Large intestine (tissue), 3 donors: ENCODE data around the gene LY86. TPM values are rescaled to one million over a fixed set of nuclear protein-coding genes. Genes with fewer than 3 reads are reported as not detected.

Experiments
- DNase-seq, 2 donors: peaks; one replicate each; pipeline versions ENCODE4 v3.0.0 to v3.0.0-alpha.2; 2013
- H3K27ac ChIP-seq: one replicate; pipeline ENCODE4 v1.5.1; 2013; ENCODE audit warnings: low read length
- H3K27me3 ChIP-seq: 2 replicates; pipeline ENCODE4 v1.6.1; 2013; ENCODE audit warnings: low read length; ENCODE audit not compliant: control insufficient read depth, insufficient read depth
- H3K36me3 ChIP-seq: 2 replicates; pipeline ENCODE4 v1.6.1; 2013; ENCODE audit warnings: low read length; ENCODE audit not compliant: control insufficient read depth, insufficient read depth
- H3K4me1 ChIP-seq: one replicate; pipeline ENCODE4 v1.6.1; 2013; ENCODE audit warnings: low read length; ENCODE audit not compliant: control insufficient read depth, insufficient read depth
- H3K4me3 ChIP-seq: one replicate; pipeline ENCODE4 v1.5.1; 2013; ENCODE audit warnings: low read length
- H3K9me3 ChIP-seq: one replicate; pipeline ENCODE4 v1.6.1; 2013; ENCODE audit warnings: mild to moderate bottlenecking, low read depth, low read length, moderate library complexity; ENCODE audit not compliant: control insufficient read depth
- WGBS: methylation state at CpG from one replicate; pipeline ENCODE4 v1.1.5; 2013; ENCODE audit warnings: low lambda C conversion rate; ENCODE audit not compliant: insufficient coverage; 5-methylcytosine and 5-hydroxymethylcytosine counted together
- polyA plus RNA-seq: library from polyadenylated mRNA; unstranded; fragments of 120-200 nt; gene quantifications from one replicate; pipeline ENCODE4 v1.2.1, GENCODE V29; 2013

The LY86 gene
- polyA plus RNA-seq, 1 donor: 3.5 TPM

DNA sequence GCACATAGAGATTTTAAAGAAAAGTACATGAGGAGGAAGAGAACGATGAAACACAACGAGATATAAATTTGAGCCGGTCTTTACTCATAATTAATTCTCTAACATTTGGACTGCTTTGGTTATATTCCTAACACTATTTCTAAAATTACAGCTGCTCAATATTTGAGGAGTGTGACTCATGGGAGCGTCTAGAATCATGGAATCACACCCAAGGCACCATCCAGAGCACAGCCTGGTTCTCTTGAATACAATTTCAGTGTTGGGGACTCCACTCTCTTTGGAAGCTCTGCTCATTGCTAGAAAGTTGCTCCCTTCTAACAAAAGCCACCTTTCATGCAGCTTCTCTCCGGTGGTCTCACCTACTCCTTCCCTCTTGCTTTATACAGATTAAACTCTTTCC is 64.4 kb downstream of the LY86 start:
- Histone ChIP-seq H3K4me1 (no peaks in the 10 kb centered on the region), H3K4me3 (no peak overlapping the region), H3K36me3 (no peaks in the 10 kb centered on the region), H3K9me3 (no peaks in the 10 kb centered on the region), H3K27ac (no peak overlapping the region), H3K27me3 (no peaks in the 10 kb centered on the region)
- 100% methylated on average over 3 of the region's 5 CpGs for WGBS
- no peak for DNase-seq

DNA sequence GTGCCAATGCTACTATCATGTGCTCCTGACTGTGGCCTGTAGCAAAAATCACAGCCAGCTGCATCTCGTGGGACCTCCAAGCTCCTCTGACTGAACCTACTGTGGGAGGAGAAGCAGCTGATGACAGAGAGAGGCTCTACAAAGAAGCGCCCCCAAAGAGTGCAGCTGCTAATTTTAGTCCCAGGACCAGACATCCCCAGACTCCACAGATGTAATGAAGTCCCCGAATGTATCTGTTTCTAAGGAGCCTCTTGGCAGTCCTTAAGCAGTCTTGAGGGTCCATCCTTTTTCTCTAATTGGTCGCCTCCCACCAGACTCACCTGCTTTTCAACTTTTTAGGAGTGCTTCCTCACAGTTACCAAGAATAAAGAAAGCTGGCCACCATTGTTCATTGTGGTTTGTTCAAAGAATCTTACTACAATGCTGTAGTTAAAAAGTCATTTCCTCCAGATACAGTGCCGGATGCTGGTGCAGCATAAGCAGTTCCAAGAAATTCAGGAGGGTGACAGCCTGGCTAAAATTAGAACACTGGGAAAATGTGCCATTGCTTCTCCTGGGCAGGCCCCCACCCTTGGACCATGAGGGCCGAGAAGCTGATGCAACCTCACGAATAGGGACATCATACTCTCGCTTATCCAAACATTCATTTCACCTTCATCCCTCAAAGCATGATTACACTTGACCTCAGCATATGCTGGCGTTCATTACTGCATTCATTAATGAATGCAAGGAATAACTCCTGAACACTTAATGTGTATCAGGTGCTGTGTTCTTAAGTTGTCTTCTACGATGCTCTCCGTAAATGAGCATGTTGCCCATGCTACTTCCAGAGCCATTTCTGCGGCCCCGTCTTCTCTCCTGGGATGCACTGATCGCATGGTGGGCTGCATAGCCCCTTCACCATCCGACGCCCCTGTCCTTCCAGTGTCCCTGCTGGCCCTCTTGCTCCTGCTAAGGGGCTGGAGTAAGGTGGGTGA is 66.4 kb downstream of the LY86 start:
- no peak overlapping the region for H3K27ac ChIP-seq
- WGBS: 88% methylated on average over 4 of the region's 16 CpGs

DNA sequence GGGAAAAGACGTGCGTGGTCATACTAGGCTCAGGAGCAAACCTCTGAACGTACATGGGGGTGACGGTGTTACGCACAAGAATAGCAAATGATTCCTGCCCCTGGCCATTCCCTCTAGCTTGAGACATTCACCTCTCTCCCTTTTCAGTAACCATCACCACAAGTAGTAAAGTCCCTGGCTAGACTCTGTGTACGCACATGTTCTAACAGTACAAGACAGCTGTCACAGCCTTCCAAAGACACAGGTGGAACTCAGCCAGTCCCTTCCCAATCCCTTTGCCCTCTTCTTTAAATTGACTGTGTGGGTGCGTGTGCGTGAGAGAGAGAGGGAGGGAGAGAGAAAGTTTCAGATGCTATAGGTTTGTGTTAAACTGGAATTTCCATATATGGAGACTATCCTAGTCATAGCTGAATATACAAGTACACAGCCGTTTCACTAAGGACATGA is 67.3 kb downstream of the LY86 start:
- Histone ChIP-seq H3K4me1 (no peaks in the 10 kb centered on the region), H3K27ac (no peak overlapping the region)
- DNase-seq: no peak

More for the DNA sequence above, 66.4 kb downstream of the LY86 start:
- Histone ChIP-seq H3K9me3 (no peaks in the 10 kb centered on the region), H3K36me3 (no peaks in the 10 kb centered on the region), H3K27me3 (no peaks in the 10 kb centered on the region), H3K4me3 (no peak overlapping the region), H3K4me1 (no peaks in the 10 kb centered on the region)
- DNase-seq: no peak

DNA sequence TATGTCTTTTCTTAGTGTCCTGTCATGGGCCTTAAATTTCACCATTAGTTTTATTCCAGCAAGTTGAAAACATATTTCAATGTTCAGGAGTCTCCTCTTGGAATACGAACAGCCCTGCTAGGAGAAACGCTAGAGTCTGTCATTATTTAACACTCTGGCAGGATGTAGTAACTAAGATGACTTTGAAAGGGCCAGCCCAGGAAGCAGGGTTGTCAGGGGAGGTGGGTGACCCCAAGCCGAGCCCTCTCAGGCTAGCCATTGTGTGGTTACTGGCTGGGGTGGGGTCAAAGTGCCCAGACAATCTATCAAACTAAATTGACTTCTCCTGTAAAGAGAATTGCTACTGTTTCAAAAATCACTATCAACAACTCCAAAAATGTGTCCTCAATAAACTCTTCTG is 67.8 kb downstream of the LY86 start:
- no peak overlapping the region for H3K4me3 ChIP-seq
- H3K27me3 ChIP-seq: no peaks in the 10 kb centered on the region
- no CpG with 5 or more reads among the region's 3 CpGs for WGBS
- H3K36me3 ChIP-seq: no peaks in the 10 kb centered on the region
- no peak overlapping the region for H3K27ac ChIP-seq
- DNase-seq: no peak
- no peaks in the 10 kb centered on the region for H3K9me3 ChIP-seq
- no peaks in the 10 kb centered on the region for H3K4me1 ChIP-seq

More for the DNA sequence above, 67.3 kb downstream of the LY86 start:
- Histone ChIP-seq H3K9me3 (no peaks in the 10 kb centered on the region), H3K27me3 (no peaks in the 10 kb centered on the region), H3K36me3 (no peaks in the 10 kb centered on the region), H3K4me3 (no peak overlapping the region)
- 80% methylated on average over 1 of the region's 9 CpGs for WGBS

DNA sequence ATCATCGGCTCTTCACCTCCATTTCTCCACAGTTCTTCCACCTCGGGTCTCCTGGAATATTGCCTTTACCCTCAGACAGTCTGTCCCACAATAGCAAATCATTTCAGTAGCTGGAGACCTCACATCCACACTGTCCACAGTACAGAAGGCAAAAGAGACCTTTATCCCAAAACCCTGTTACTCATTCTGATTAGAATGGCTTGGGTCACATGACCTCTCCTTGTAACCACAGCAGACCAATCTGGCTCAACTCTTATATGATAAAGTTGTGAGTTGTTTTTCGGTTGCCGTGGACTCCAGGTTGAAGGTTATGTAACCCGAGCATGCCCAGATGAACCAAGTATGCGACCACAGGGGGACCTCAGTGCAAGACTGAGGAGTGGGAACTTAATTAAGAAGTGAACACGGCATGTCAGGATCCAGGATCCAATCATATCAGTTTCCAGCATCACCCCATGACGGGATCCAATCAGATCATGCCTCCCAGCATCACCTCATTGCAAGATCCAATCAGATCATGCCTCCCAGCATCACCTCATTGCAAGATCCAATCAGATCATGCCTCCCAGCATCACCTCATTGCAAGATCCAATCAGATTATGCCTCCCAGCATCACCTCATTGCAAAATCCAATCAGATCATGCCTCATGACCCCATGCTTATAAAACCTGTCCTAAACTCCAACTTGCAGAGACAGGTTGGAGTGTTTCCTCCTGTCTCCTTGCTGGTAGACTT is 68.7 kb downstream of the LY86 start:
- whole genome bisulfite sequencing: no CpG with 5 or more reads among the region's 8 CpGs

DNA sequence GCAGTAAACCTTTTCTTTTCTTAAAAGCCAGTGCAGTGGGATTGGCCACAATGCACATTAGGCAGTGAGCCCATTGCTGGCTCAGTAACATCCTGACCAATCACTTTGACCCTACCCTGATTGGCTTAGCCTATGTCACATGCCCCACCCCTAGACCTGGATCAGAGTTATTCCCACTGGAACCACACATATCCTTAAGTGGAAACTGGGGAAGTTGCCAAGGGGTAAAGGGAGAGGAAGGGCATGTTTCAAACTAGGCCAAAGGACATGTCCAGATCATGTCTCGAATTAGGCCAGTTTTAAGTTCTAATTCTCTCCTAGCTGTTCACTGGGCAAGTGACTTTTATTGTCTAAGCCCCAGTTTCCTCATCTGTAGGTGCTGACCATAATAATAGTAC is 69.3 kb downstream of the LY86 start:
- H3K4me1 ChIP-seq: peaks cover 6% of the 10 kb centered on the region
- H3K27ac ChIP-seq: no peak overlapping the region
- no CpG with 5 or more reads among the region's 1 CpG for WGBS

More for the DNA sequence above, 68.7 kb downstream of the LY86 start:
- peak in 1 of 2 donors; percentile 44 for DNase-seq
- Histone ChIP-seq H3K27me3 (no peaks in the 10 kb centered on the region), H3K4me3 (no peak overlapping the region), H3K9me3 (no peaks in the 10 kb centered on the region), H3K36me3 (no peaks in the 10 kb centered on the region), H3K4me1 (peaks cover 6% of the 10 kb centered on the region), H3K27ac (no peak overlapping the region)

DNA sequence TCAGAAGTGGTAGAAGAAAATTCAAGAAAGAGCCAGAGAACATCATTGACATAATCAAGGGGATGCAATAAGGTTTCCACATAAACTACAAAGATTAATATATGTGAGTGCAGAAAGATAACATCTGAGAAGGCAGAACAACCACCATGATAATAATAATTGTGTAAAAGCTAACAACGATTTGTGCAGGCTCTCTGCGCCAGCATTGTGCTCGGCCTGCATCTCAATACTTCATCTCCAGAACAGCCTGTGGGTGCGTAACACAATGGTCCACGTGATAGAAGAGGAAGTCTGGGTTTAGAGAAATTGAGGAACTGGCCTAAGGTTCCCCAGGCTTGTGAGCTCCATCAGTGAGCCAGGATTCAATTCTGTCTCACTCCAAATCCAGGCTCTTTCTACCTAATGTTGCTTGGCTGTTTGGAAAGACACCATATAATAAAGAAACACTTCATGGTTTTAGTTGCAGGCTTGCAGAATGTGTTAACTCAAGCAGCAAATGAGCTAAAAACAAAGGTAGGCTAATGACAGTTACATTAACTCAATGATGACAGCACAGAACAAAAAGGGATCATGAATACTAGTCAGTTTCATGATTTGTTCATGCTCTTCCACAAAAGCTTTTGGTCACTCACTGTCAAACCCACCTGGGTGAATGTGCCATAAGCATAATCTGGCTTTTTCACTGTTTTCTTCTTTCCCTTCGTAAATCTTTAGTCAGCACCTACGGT is 71.2 kb downstream of the LY86 start:
- WGBS: 20% methylated on average over 1 of the region's 7 CpGs
- Histone ChIP-seq H3K4me3 (no peak overlapping the region), H3K36me3 (no peaks in the 10 kb centered on the region), H3K4me1 (peaks cover 9% of the 10 kb centered on the region), H3K9me3 (no peaks in the 10 kb centered on the region), H3K27me3 (no peaks in the 10 kb centered on the region), H3K27ac (no peak overlapping the region)
- DNase-seq: no peak

More for the DNA sequence above, 69.3 kb downstream of the LY86 start:
- H3K4me3 ChIP-seq: no peak overlapping the region
- DNase-seq: no peak
- H3K9me3 ChIP-seq: no peaks in the 10 kb centered on the region
- no peaks in the 10 kb centered on the region for H3K27me3 ChIP-seq
- no peaks in the 10 kb centered on the region for H3K36me3 ChIP-seq

DNA sequence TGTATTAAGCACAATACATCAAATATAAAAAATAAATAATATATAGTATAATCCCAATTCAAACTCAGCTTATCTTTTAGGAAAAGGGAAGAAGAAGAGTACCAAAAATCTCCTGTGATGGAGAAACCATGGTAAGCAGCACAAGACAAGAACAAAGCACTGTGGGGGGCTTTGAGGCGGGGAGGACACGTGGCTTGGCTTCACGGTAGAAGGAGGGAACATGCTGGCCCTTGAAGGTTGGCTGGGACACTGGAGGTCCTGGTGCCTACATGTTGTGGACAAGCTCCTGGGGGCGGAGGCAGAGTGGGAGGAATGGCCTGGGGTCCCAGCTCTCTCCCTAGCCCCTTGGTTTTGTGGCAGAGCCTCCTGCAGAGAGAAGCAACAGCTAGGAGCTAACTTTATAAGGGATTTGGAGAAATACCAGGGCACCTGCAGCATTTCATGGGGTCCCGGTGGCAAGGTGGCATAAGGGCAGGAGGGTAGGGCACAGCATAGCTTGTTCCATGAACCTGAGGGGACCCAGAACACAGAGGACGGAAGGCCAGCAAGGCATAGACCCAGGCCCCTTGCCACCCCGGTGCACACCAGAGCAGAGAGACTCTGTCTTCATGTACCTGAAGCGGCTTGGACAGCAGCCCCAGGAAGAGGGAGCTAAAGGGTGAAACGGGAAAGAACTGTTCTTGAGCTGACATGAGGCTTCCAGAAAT is 72.0 kb downstream of the LY86 start:
- no peaks in the 10 kb centered on the region for H3K27me3 ChIP-seq
- H3K4me3 ChIP-seq: no peak overlapping the region
- WGBS: 100% methylated on average over 1 of the region's 9 CpGs
- no peak overlapping the region for H3K27ac ChIP-seq
- peaks cover 9% of the 10 kb centered on the region for H3K4me1 ChIP-seq
- H3K36me3 ChIP-seq: no peaks in the 10 kb centered on the region
- no peak for DNase-seq
- no peaks in the 10 kb centered on the region for H3K9me3 ChIP-seq

DNA sequence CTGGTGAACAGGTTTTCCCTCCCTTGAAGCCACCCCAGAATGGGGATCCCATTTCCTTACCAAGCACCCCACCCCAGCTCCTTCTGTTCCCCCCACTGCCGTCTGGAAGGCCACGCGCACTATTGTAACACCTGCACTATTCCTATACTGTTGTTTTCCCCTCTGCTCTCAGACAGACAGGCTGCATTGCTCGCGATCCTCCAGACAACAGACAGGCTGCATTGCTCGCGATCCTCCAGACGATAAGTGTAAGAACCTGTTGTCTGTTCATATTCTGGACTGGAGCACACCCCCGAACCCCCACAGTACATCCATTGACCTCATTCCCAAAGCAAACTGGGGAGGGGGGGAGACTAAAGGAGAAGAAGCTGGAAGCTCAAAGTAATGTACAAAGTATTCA is 72.7 kb downstream of the LY86 start:
- no peak for DNase-seq
- WGBS: no CpG with 5 or more reads among the region's 9 CpGs
- Histone ChIP-seq H3K27ac (no peak overlapping the region), H3K4me1 (peaks cover 9% of the 10 kb centered on the region), H3K4me3 (no peak overlapping the region), H3K27me3 (no peaks in the 10 kb centered on the region), H3K36me3 (no peaks in the 10 kb centered on the region), H3K9me3 (no peaks in the 10 kb centered on the region)
